IPS-20b (cell line): ENCODE results near the gene SERBP1.
A peak's percentile ranks its signal among the peaks of the same experiment; 100 is the strongest.

ENCODE experiments used
- H3K27ac ChIP-seq: one replicate; pipeline ENCODE4 v1.5.1; 2013; ENCODE audit warnings: low read length
- H3K27me3 ChIP-seq: 2 replicates; pipeline ENCODE4 v1.6.1; 2013; ENCODE audit warnings: mild to moderate bottlenecking, low read length, inconsistent platforms; ENCODE audit not compliant: insufficient read depth
- H3K36me3 ChIP-seq: 2 replicates; pipeline ENCODE4 v1.6.1; 2013; ENCODE audit warnings: low read depth, mild to moderate bottlenecking, inconsistent platforms, low read length, moderate library complexity; ENCODE audit not compliant: insufficient read depth
- H3K4me1 ChIP-seq: 2 replicates; pipeline ENCODE4 v1.6.1; 2013; ENCODE audit warnings: mild to moderate bottlenecking, control low read depth, inconsistent platforms, low read length, moderate library complexity; ENCODE audit not compliant: insufficient read depth
- H3K4me3 ChIP-seq: 2 replicates; pipeline ENCODE4 v1.5.1; 2013; ENCODE audit warnings: mild to moderate bottlenecking, low read length, inconsistent platforms
- H3K9ac ChIP-seq: 2 replicates; pipeline ENCODE4 v1.6.1; 2013; ENCODE audit warnings: low read depth, mild to moderate bottlenecking, inconsistent platforms, low read length, moderate library complexity
- H3K9me3 ChIP-seq: 2 replicates; pipeline ENCODE4 v1.6.1; 2013; ENCODE audit warnings: mild to moderate bottlenecking, low read depth, low read length, inconsistent platforms; ENCODE audit not compliant: insufficient read depth

SERBP1 gene

DNA sequence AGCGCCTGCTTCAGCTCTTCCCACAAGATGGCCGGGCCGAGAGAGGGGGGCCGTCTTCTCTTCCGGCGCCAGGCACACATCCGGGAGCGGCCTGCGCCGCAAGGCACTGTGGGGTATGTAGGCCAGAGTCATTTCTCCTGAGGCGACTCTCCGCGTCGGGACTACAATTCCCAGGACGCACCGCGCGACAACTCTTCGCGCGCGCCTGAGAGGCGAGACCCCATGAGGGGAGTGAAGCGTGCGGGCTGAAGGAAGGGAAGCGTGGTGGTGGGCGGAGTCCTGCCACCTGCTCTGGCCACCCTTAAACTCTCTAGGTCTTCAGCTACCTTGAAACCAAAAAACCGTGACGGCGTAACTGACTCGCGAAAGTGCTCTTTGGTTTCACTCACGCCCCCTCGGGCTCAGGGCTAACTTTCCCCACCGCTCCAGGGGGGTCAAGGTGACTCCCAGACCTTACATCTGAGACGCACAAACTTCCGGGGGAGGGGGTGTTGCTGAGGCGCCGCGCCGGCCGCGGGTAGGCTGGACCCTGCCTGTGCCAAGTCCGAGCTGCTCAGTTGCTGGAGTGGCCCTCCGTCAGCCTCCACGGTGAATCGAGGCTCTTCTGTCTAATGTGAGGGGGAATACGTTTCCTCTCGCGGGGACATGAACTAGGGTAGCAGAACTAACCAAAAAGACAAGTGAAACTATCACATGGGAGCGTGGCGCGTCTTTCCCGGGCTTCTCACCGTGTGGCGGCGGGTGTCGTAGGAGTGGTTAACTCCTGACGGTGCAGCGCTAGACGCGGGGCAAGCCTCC lies at the start of gene SERBP1:
Gene SERBP1 (minus strand): TSS at position 45 of the 798 bp plus-strand sequence. CDS start 102 bp downstream, outside the sequence.
- peak within 1 kb of the TSS; percentile 98 for H3K4me3 ChIP-seq
- peaks cover 38% of the 10 kb centered on the region for H3K36me3 ChIP-seq
- H3K27me3 ChIP-seq, result no peaks in the 10 kb centered on the region
- no peaks in the 10 kb centered on the region for H3K9me3 ChIP-seq
- peak within 1 kb of the TSS; percentile 95 for H3K27ac ChIP-seq
- peaks cover 20% of the 10 kb centered on the region for H3K4me1 ChIP-seq
- H3K9ac ChIP-seq, result peak within 1 kb of the TSS; percentile 98

GRCh38 chr1:67479146-67479891 lies 49.1 kb upstream of the SERBP1 start:
- no peaks in the 10 kb centered on the region for H3K36me3 ChIP-seq
- no peak overlapping the region for H3K9ac ChIP-seq
- peaks cover 5% of the 10 kb centered on the region; the same call in 1 of the 2 replicates for H3K4me1 ChIP-seq
- H3K4me3 ChIP-seq, result no peak overlapping the region
- no peaks in the 10 kb centered on the region for H3K9me3 ChIP-seq
- no peak overlapping the region for H3K27ac ChIP-seq
- no peaks in the 10 kb centered on the region for H3K27me3 ChIP-seq

GRCh38 chr1:67476906-67477305 lies 46.7 kb upstream of the SERBP1 start:
- Histone ChIP-seq H3K4me1 (no peaks in the 10 kb centered on the region), H3K27me3 (no peaks in the 10 kb centered on the region), H3K4me3 (no peak overlapping the region), H3K27ac (no peak overlapping the region), H3K9ac (no peak overlapping the region), H3K9me3 (no peaks in the 10 kb centered on the region), H3K36me3 (no peaks in the 10 kb centered on the region)

DNA sequence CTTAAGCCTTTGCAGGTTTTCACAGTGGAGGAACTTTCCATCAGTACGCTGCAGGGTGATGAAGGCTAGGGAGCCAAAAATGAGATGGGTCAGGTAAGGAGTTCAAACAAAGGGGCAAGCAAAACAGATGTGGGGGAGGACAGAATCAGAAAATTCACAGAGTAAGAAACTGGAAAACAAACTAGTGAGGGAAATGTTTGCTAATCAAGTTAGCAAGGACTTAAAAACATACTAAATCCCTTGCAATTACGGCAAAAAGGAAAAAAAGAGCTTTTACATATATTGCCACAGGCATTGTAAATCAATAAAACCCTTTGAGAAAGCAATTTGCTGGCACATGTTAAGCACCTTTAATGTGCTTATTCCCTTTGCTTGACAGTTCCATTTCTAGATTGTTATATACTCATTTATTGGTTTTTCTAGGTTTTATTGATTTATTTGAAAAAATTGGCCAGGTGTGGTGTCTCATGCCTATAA lies 45.8 kb upstream of the SERBP1 start:
- Histone ChIP-seq H3K36me3 (no peaks in the 10 kb centered on the region), H3K4me3 (no peak overlapping the region), H3K27me3 (no peaks in the 10 kb centered on the region), H3K9me3 (no peaks in the 10 kb centered on the region), H3K27ac (no peak overlapping the region), H3K4me1 (no peaks in the 10 kb centered on the region), H3K9ac (no peak overlapping the region)

GRCh38 chr1:67472056-67472455 lies 41.9 kb upstream of the SERBP1 start:
- Histone ChIP-seq H3K36me3 (no peaks in the 10 kb centered on the region), H3K27ac (no peak overlapping the region), H3K27me3 (no peaks in the 10 kb centered on the region)

DNA sequence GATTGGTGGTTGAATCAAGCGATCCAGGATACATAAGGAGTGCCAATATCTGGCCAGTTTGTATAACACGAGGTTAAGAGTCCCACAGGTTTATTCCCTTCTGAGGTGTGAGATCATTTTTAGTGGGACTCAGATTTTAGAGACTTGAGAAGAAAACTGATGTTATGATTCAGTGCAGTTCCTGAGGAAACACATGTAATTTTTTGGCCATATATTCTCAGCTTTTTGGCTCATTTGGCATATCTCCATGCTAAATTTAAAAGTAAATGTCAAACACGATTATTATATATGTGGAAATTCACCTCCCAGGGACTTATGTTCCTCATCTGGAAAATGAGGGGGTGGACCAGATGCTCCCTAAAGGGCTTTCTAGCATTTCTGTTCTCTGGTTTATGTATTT lies 39.2 kb upstream of the SERBP1 start:
- no peak overlapping the region for H3K9ac ChIP-seq
- H3K9me3 ChIP-seq, result no peaks in the 10 kb centered on the region
- H3K4me3 ChIP-seq, result no peak overlapping the region
- no peaks in the 10 kb centered on the region for H3K36me3 ChIP-seq
- no peak overlapping the region for H3K27ac ChIP-seq
- no peaks in the 10 kb centered on the region for H3K27me3 ChIP-seq
- H3K4me1 ChIP-seq, result no peaks in the 10 kb centered on the region

More at GRCh38 chr1:67472056-67472455, 41.9 kb upstream of the SERBP1 start:
- Histone ChIP-seq H3K9me3 (no peaks in the 10 kb centered on the region), H3K4me3 (no peak overlapping the region), H3K4me1 (no peaks in the 10 kb centered on the region), H3K9ac (no peak overlapping the region)

DNA sequence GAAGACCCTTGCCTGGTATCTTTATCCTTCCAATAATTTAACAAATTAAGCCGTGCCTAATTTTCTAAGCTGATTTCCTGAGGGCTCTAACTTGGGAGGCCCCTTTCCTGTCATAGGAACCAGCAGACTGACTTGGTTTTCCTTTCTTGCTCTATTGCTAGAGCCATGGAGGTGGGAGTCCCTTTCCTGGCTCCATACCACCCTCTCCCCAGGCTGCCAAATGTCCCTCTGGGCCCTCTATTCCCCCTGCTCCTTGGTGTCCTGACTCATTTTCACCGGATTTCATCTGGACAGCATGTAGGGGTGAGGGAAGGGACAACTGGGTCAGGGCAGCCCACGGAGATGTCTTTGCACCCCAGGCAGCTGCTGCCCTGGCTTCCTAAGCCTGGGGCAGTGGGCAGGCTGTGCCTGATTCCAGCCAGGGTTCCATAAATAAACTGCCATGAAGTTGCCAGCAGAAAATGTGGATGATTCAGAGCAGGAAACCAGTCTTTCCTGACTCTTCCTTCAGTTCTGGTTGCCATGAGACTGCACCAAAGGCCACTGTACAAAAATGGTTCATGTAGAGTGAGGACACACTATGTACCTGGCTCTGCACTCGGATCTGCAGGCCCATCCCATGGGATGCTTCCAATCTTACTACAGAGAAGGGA lies 38.0 kb upstream of the SERBP1 start:
- Histone ChIP-seq H3K36me3 (no peaks in the 10 kb centered on the region), H3K4me1 (peaks cover 6% of the 10 kb centered on the region; the same call in 1 of the 2 replicates), H3K27ac (no peak overlapping the region), H3K27me3 (no peaks in the 10 kb centered on the region), H3K9me3 (no peaks in the 10 kb centered on the region), H3K4me3 (no peak overlapping the region), H3K9ac (no peak overlapping the region)

GRCh38 chr1:67465375-67465774 lies 35.2 kb upstream of the SERBP1 start:
- Histone ChIP-seq H3K27ac (no peak overlapping the region), H3K9me3 (no peaks in the 10 kb centered on the region), H3K4me3 (no peak overlapping the region), H3K27me3 (no peaks in the 10 kb centered on the region), H3K9ac (no peak overlapping the region), H3K4me1 (peaks cover 6% of the 10 kb centered on the region; the same call in 1 of the 2 replicates), H3K36me3 (no peaks in the 10 kb centered on the region)

DNA sequence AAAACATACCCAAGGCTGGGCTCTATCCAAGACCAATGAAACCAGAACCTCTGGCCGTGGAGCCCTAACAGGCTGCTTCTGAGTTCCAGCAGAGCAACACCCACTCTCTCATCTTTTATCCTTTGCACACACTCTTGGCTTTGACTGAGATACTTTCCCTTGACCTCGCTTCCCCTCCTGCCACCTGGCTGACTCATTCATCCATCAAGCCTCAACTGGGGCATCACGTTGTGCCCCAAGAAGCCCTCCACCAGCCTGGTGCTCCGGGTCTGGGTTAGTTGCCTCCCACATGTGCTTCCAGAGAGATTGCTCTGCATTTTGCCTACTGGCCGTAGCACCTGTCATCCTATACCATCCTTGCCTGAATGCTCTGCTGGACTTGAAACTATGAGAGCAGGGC lies 34.5 kb upstream of the SERBP1 start:
- no peaks in the 10 kb centered on the region for H3K36me3 ChIP-seq
- no peaks in the 10 kb centered on the region for H3K27me3 ChIP-seq
- H3K4me1 ChIP-seq, result peaks cover 7% of the 10 kb centered on the region
- no peak overlapping the region for H3K27ac ChIP-seq
- no peak overlapping the region for H3K9ac ChIP-seq
- H3K4me3 ChIP-seq, result no peak overlapping the region
- no peaks in the 10 kb centered on the region for H3K9me3 ChIP-seq

DNA sequence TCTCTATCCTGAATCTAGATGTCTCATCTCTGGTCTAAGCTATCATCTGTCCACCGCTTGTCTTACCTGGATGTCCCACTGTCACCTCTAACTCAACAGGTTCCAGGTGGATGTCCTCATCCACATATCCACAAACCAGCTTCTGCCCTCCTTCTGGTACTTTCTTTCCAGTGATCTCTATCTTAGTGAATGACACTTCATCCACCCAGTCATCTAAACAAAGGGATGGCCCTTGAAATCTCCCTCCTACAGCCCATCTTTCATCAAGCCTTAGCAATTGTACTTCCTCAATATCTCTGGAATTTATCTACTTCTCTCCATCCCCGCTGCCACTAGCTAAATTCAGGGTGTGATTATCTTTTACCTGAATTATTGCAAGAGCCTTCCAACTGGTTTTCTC lies 33.9 kb upstream of the SERBP1 start:
- Histone ChIP-seq H3K27ac (no peak overlapping the region), H3K4me3 (no peak overlapping the region), H3K27me3 (no peaks in the 10 kb centered on the region), H3K9ac (no peak overlapping the region), H3K36me3 (no peaks in the 10 kb centered on the region), H3K4me1 (peaks cover 13% of the 10 kb centered on the region), H3K9me3 (no peaks in the 10 kb centered on the region)

DNA sequence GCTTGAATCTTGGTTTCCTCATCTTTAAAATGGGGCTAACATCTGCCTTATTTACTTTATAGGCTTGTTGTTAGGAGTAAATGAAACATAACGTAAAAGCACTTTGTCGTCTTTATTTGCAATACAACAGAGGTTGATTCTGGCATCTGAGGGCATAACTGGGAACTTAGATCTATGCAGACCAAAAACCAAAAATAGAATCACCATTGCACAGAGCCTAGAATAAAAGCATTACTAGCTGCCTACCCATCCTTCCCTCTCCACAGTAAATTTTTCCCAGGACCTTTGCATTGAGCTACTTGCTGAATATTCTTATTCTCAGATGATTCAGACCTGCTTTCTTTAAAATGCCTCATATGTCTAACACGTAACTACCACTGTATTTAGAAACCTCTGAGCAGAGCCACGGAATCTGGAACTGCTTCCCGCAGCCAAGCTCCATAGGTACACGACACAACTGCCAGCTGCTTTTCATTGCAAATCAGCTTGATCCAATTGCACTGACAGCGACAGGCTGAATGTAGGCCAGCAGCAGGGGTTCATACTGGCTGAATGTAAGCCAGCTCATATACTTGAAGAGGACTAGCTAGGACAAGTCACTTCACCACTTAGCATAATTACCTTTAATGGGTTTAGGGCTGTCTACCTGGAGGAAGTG lies 33.2 kb upstream of the SERBP1 start:
- no peaks in the 10 kb centered on the region for H3K36me3 ChIP-seq

More for the DNA sequence above, 33.2 kb upstream of the SERBP1 start:
- Histone ChIP-seq H3K27ac (no peak overlapping the region), H3K9me3 (no peaks in the 10 kb centered on the region), H3K27me3 (no peaks in the 10 kb centered on the region), H3K9ac (no peak overlapping the region), H3K4me1 (peaks cover 15% of the 10 kb centered on the region), H3K4me3 (no peak overlapping the region)
